ENCODE measurements around the gene PYM1.

- TF ChIP-seq FOXM1 (IDR thresholded peaks at IDR 0.05; ENCODE audit: borderline replicate concordance), result no peak
- no peak for TF ChIP-seq FOXA1 (IDR thresholded peaks at IDR 0.05)
- no peak for TF ChIP-seq BHLHE40 (IDR thresholded peaks at IDR 0.05; ENCODE audit: borderline replicate concordance)
- no peak for TF ChIP-seq ZNF384 (IDR thresholded peaks at IDR 0.05)
- TF ChIP-seq NFRKB (IDR thresholded peaks at IDR 0.05), result no peak
Measured at GRCh38 chr12:55906056-55906455, 21.6 kb downstream of the PYM1 start.

Data from HEK293T (cell line).